HFFc6 (cell line): ENCODE measurements around the gene KRT1. TPM values are rescaled to one million over a fixed set of nuclear protein-coding genes. Genes with fewer than 3 reads are reported as not detected.

Experiments
- DNase-seq: peaks from one replicate; pipeline ENCODE4 v3.0.0-alpha.2; 2018
- H3K27ac Mint-ChIP-seq: 2 replicates; pipeline ENCODE4 v1.8.0; 2020; ENCODE audit warnings: mild to moderate bottlenecking, mixed read lengths
- H3K27me3 Mint-ChIP-seq: 2 replicates; pipeline ENCODE4 v1.8.0; 2021; ENCODE audit warnings: mild to moderate bottlenecking, moderate library complexity, mixed read lengths; ENCODE audit not compliant: insufficient read depth
- H3K36me3 Mint-ChIP-seq: 2 replicates; pipeline ENCODE4 v1.8.0; 2021; ENCODE audit warnings: low read depth, mixed read lengths
- H3K4me1 Mint-ChIP-seq: 2 replicates; pipeline ENCODE4 v1.8.0; 2020; ENCODE audit warnings: low read depth, mixed read lengths
- H3K4me3 Mint-ChIP-seq: 2 replicates; pipeline ENCODE4 v1.8.0; 2020; ENCODE audit warnings: mild to moderate bottlenecking, moderate library complexity, mixed read lengths
- H3K9me3 Mint-ChIP-seq: 2 replicates; pipeline ENCODE4 v1.8.0; 2020; ENCODE audit warnings: mild to moderate bottlenecking, mixed read lengths
- CTCF ChIP-seq: fragments of 200-600 bp; sonication (generic); IDR thresholded peaks from 2 replicates; pipeline ENCODE4 v1.5.0; 2021; ENCODE audit warnings: antibody characterized with exemption, mild to moderate bottlenecking
- total RNA-seq, 6 experiments: library from RNA; stranded (reverse); fragmentation: NEBNext Ultra II Directional; extraction: Animal tissue kit (Norgen Biotek cat#: 25700); gene quantifications; 2 replicates in 1 of 6; 3 replicates in 5 of 6; pipeline ENCODE4 v1.2.3, GENCODE V29; 2021

The KRT1 gene
- total RNA-seq, 6 experiments from 2014 or later = not detected

DNA sequence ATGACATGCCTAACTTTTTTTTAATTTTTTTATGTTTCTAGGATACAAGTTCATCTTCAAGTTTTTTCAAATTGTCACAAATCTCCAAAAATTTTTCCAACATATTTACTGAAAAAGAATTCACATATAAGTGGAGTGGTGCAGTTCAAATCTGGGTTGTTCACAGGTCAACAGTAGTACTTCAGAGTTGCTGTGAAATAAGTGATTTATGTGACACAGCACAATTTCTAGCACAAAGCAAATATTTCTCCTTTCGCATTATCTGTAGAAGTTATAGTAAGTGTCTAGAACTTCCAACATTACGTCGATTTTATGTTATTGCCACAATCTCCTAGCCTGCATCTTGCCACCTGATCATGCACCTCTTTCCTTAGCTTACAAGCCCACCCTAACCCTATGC lies 18.5 kb downstream of the KRT1 start:
- no peak for TF ChIP-seq CTCF
- DNase-seq = no peak
- H3K4me1 Mint-ChIP-seq = no peaks in the 10 kb centered on the region
- H3K27me3 Mint-ChIP-seq = peaks cover 55% of the 10 kb centered on the region
- H3K27ac Mint-ChIP-seq = no peak overlapping the region
- H3K4me3 Mint-ChIP-seq = no peak overlapping the region
- no peaks in the 10 kb centered on the region for H3K9me3 Mint-ChIP-seq
- no peaks in the 10 kb centered on the region for H3K36me3 Mint-ChIP-seq

GRCh38 chr12:52660934-52661499 lies 19.2 kb downstream of the KRT1 start:
- H3K9me3 Mint-ChIP-seq = no peaks in the 10 kb centered on the region
- peaks cover 53% of the 10 kb centered on the region for H3K27me3 Mint-ChIP-seq
- TF ChIP-seq CTCF = no peak
- H3K27ac Mint-ChIP-seq = no peak overlapping the region
- H3K4me1 Mint-ChIP-seq = no peaks in the 10 kb centered on the region
- no peaks in the 10 kb centered on the region for H3K36me3 Mint-ChIP-seq
- DNase-seq = no peak
- no peak overlapping the region for H3K4me3 Mint-ChIP-seq

- Mint-ChIP-seq H3K36me3 (no peaks in the 10 kb centered on the region), H3K27ac (no peak overlapping the region), H3K4me1 (no peaks in the 10 kb centered on the region), H3K4me3 (no peak overlapping the region), H3K27me3 (peaks cover 53% of the 10 kb centered on the region), H3K9me3 (no peaks in the 10 kb centered on the region)
- TF ChIP-seq CTCF = no peak
- no peak for DNase-seq
Observed at GRCh38 chr12:52659951-52660350, 20.3 kb downstream of the KRT1 start.

GRCh38 chr12:52659395-52659794 lies 20.8 kb downstream of the KRT1 start:
- H3K4me3 Mint-ChIP-seq = no peak overlapping the region
- no peaks in the 10 kb centered on the region for H3K36me3 Mint-ChIP-seq
- H3K4me1 Mint-ChIP-seq = no peaks in the 10 kb centered on the region
- TF ChIP-seq CTCF = no peak
- no peaks in the 10 kb centered on the region for H3K9me3 Mint-ChIP-seq
- DNase-seq = no peak
- H3K27me3 Mint-ChIP-seq = peaks cover 47% of the 10 kb centered on the region
- H3K27ac Mint-ChIP-seq = no peak overlapping the region

- Mint-ChIP-seq H3K9me3 (no peaks in the 10 kb centered on the region), H3K27me3 (peaks cover 44% of the 10 kb centered on the region), H3K36me3 (no peaks in the 10 kb centered on the region), H3K27ac (no peak overlapping the region), H3K4me1 (no peaks in the 10 kb centered on the region), H3K4me3 (no peak overlapping the region)
- DNase-seq = no peak
- TF ChIP-seq CTCF = no peak
Observed at GRCh38 chr12:52658196-52658595, 22.0 kb downstream of the KRT1 start.
